ENCODE data around the gene ARID3C.

Gene ARID3C

DNA sequence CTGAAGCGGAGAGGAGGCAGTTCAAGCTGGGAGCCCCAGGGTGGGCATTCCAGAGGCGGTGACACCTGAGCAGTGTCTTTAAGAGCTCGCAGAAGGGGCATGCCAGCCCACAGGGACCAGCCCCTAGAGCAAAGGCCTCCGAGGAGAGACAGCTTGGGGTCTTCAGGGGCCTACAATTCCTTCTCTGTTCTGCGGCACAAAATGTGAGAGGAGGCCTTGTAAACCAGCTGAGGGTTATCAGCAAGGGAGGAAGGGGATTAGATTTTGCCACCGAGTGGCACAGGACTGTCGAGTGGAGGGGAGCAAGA, 9.2 kb upstream of the ARID3C start:
- H3K4me1 ChIP-seq (ENCODE audit: low read depth, poor library complexity, severe bottlenecking), result peaks cover 26% of the 10 kb centered on the region
- no peaks in the 10 kb centered on the region for H3K36me3 ChIP-seq (ENCODE audit: insufficient read depth)
- H3K79me2 ChIP-seq (ENCODE audit: insufficient read depth, low read depth), result peaks cover 25% of the 10 kb centered on the region
- no peak overlapping the region for H3K27ac ChIP-seq
- no peak overlapping the region for H3K4me3 ChIP-seq (IDR thresholded peaks at IDR 0.05; ENCODE audit: insufficient read depth, low read depth, low read length)
- H3K27me3 ChIP-seq (ENCODE audit: insufficient read depth, low read depth), result no peaks in the 10 kb centered on the region
- peak overlapping the region; percentile 70 for H2AFZ ChIP-seq (ENCODE audit: low read depth)
- H4K20me1 ChIP-seq (ENCODE audit: insufficient read depth), result no peaks in the 10 kb centered on the region
- peak overlapping the region; percentile 70 for H3K4me2 ChIP-seq
- H3K9ac ChIP-seq, result peak overlapping the region; percentile 95; the same call in 1 of the 2 replicates
- TF ChIP-seq, protein P1, sequence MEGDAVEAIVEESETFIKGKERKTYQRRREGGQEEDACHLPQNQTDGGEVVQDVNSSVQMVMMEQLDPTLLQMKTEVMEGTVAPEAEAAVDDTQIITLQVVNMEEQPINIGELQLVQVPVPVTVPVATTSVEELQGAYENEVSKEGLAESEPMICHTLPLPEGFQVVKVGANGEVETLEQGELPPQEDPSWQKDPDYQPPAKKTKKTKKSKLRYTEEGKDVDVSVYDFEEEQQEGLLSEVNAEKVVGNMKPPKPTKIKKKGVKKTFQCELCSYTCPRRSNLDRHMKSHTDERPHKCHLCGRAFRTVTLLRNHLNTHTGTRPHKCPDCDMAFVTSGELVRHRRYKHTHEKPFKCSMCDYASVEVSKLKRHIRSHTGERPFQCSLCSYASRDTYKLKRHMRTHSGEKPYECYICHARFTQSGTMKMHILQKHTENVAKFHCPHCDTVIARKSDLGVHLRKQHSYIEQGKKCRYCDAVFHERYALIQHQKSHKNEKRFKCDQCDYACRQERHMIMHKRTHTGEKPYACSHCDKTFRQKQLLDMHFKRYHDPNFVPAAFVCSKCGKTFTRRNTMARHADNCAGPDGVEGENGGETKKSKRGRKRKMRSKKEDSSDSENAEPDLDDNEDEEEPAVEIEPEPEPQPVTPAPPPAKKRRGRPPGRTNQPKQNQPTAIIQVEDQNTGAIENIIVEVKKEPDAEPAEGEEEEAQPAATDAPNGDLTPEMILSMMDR (conservative IDR thresholded peaks at IDR 0.05; ENCODE audit: low read depth, low read length), result no peak

DNA sequence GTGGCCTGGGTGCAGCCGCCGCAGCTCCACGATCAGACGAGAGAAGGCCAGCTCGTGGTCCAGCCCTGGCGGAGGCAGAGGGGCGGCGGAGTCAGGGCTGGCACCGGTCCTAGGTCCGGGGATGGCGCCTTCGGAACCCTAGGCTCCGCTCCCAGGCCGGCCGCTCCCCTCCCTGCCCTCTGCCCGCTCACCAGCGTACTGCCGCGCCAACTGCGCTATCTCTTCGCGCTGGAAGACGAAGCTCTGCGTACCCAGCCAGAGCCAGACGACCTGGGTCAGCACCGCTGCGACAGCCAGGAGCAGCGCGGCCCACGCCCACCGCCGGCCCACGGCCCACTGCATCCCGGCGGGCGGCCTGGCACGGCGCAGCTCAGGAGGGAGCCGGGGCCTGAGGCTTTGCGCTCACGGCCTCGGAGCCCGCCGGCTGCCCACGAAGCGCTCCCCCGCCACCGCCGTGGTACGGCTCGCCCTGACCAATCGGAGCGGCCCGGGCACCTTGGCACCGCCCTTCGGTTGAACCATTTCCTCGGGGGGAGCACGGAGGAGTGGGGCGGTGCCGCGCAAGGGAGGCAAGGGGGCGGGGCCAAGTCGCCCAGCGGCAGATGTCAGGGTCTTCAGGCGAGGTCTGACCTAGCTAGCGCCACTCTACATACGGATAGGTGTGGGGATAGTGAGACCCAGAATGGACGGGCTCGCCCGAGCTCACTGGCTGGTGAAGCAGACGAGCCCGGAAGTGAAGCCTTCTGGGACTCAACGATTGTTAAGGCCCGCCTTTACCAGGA, 8.7 kb upstream of the ARID3C start, which contains the start of gene SIGMAR1:
Gene SIGMAR1 (minus strand): TSS at position 432 of the 782 bp plus-strand sequence. CDS start 90 bp downstream, at position 342.
- Histone ChIP-seq H3K27ac (peak within 1 kb of the TSS; percentile 71), H3K4me2 (peak within 1 kb of the TSS; percentile 70), H3K4me1 (ENCODE audit: low read depth, poor library complexity, severe bottlenecking) (peaks cover 26% of the 10 kb centered on the region), H3K4me3 (IDR thresholded peaks at IDR 0.05; ENCODE audit: insufficient read depth, low read depth, low read length) (no peak within 1 kb of the TSS), H3K9ac (peak within 1 kb of the TSS; percentile 95), H2AFZ (ENCODE audit: low read depth) (peak within 1 kb of the TSS; percentile 70), H3K36me3 (ENCODE audit: insufficient read depth) (no peaks in the 10 kb centered on the region), H4K20me1 (ENCODE audit: insufficient read depth) (no peaks in the 10 kb centered on the region), H3K79me2 (ENCODE audit: insufficient read depth, low read depth) (peaks cover 25% of the 10 kb centered on the region), H3K27me3 (ENCODE audit: insufficient read depth, low read depth) (no peaks in the 10 kb centered on the region)
- TF ChIP-seq, protein P1 (conservative IDR thresholded peaks at IDR 0.05; ENCODE audit: low read depth, low read length), result no peak

DNA sequence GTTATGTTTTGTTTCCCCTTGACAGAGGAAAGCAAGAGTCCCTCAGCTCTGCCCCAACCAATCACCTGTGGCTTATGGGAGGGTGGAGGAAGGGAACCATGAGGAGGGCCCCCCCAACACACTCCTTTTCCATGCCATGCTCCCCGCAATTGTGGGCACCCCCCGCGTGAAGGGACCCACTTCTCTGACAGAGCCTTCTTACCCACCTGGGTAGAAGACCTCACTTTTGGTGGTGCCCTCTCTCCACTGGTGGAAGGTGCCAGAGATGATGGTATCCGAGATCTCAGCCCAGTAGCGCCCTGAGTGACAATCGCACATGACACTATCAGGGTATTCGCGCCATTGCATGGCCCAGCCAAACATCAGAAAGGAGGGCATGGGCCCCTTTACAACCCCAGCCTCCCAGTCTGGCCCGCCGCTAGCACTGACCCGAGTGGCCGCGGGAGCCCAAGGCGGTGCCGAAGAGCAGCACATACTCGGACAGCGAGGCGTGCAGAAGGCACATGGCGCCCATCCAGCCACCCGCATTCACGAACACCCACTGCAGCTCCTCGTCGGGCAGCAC, 8.0 kb upstream of the ARID3C start:
- Histone ChIP-seq H3K4me1 (ENCODE audit: low read depth, poor library complexity, severe bottlenecking) (peaks cover 26% of the 10 kb centered on the region), H3K79me2 (ENCODE audit: insufficient read depth, low read depth) (peaks cover 25% of the 10 kb centered on the region), H3K27me3 (ENCODE audit: insufficient read depth, low read depth) (no peaks in the 10 kb centered on the region), H3K27ac (peak overlapping the region; percentile 71), H3K4me3 (IDR thresholded peaks at IDR 0.05; ENCODE audit: insufficient read depth, low read depth, low read length) (no peak overlapping the region), H3K4me2 (peak overlapping the region; percentile 70), H3K9ac (peak overlapping the region; percentile 95), H2AFZ (ENCODE audit: low read depth) (peak overlapping the region; percentile 70; the same call in 1 of the 2 replicates), H4K20me1 (ENCODE audit: insufficient read depth) (no peaks in the 10 kb centered on the region), H3K36me3 (ENCODE audit: insufficient read depth) (no peaks in the 10 kb centered on the region)
- TF ChIP-seq, protein P1 (conservative IDR thresholded peaks at IDR 0.05; ENCODE audit: low read depth, low read length), result no peak

- Histone ChIP-seq H3K36me3 (ENCODE audit: insufficient read depth) (no peaks in the 10 kb centered on the region), H3K27me3 (ENCODE audit: insufficient read depth, low read depth) (peaks cover 6% of the 10 kb centered on the region; the same call in 1 of the 2 replicates), H2AFZ (ENCODE audit: low read depth) (no peak overlapping the region), H3K4me1 (ENCODE audit: low read depth, poor library complexity, severe bottlenecking) (peaks cover 26% of the 10 kb centered on the region), H3K79me2 (ENCODE audit: insufficient read depth, low read depth) (peaks cover 25% of the 10 kb centered on the region), H4K20me1 (ENCODE audit: insufficient read depth) (no peaks in the 10 kb centered on the region), H3K9ac (no peak overlapping the region), H3K4me3 (IDR thresholded peaks at IDR 0.05; ENCODE audit: insufficient read depth, low read depth, low read length) (no peak overlapping the region), H3K27ac (no peak overlapping the region), H3K4me2 (peak overlapping the region; percentile 70; the same call in 1 of the 2 replicates)
- TF ChIP-seq, protein P1 (conservative IDR thresholded peaks at IDR 0.05; ENCODE audit: low read depth, low read length), result no peak
Observed at GRCh38 chr9:34635556-34635955, 6.7 kb upstream of the ARID3C start.
